ENCODE data around the gene PMPCB. TPM values are rescaled to one million over a fixed set of nuclear protein-coding genes. Genes with fewer than 3 reads are reported as not detected.
"Not testable (repeated sequence)": the region's sequence is repeated elsewhere in the genome, so short reads cannot be mapped to it uniquely, and the experiment has no call there.

The PMPCB gene, protein sequence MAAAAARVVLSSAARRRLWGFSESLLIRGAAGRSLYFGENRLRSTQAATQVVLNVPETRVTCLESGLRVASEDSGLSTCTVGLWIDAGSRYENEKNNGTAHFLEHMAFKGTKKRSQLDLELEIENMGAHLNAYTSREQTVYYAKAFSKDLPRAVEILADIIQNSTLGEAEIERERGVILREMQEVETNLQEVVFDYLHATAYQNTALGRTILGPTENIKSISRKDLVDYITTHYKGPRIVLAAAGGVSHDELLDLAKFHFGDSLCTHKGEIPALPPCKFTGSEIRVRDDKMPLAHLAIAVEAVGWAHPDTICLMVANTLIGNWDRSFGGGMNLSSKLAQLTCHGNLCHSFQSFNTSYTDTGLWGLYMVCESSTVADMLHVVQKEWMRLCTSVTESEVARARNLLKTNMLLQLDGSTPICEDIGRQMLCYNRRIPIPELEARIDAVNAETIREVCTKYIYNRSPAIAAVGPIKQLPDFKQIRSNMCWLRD
- polyA plus RNA-seq (ENCODE audit: insufficient read length): 119 TPM
- long read RNA-seq, donor 1, transcript PMPCB-201 (13 exons, 2,472 nt): major isoform, 14 of 100 reads
- long read RNA-seq, donor 1, transcript PMPCB-202 (12 exons, 1,714 nt): minor isoform, 7 of 100 reads
- long read RNA-seq, donor 1, partial matches to known transcripts: 77 of 100 reads
- long read RNA-seq, donor 1, other reads (novel, unspliced or antisense): 0 of 100 reads
- long read RNA-seq, donor 2, transcript PMPCB-201 (13 exons, 2,472 nt): major isoform, 23 of 172 reads
- long read RNA-seq, donor 2, partial matches to known transcripts: 144 of 172 reads
- long read RNA-seq, donor 2, other reads (novel, unspliced or antisense): 0 of 172 reads
- long read RNA-seq, donor 3, transcript PMPCB-201 (13 exons, 2,472 nt): major isoform, 15 of 148 reads
- long read RNA-seq, donor 3, partial matches to known transcripts: 111 of 148 reads
- long read RNA-seq, donor 3, other reads (novel, unspliced or antisense): 18 of 148 reads
- long read RNA-seq, donor 4, partial matches to known transcripts: 8 of 9 reads
- long read RNA-seq, donor 4, other reads (novel, unspliced or antisense): 0 of 9 reads
- long read RNA-seq, donor 5, transcript PMPCB-201 (13 exons, 2,472 nt): major isoform, 32 of 332 reads
- long read RNA-seq, donor 5, transcript PMPCB-202 (12 exons, 1,714 nt): minor isoform, 12 of 332 reads
- long read RNA-seq, donor 5, partial matches to known transcripts: 273 of 332 reads
- long read RNA-seq, donor 5, other reads (novel, unspliced or antisense): 13 of 332 reads
- long read RNA-seq, donor 6, transcript PMPCB-201 (13 exons, 2,472 nt): major isoform, 19 of 179 reads
- long read RNA-seq, donor 6, partial matches to known transcripts: 142 of 179 reads
- long read RNA-seq, donor 6, other reads (novel, unspliced or antisense): 13 of 179 reads
- long read RNA-seq, donor 7, transcript PMPCB-202 (12 exons, 1,714 nt): minor isoform, 13 of 259 reads
- long read RNA-seq, donor 7, transcript PMPCB-201 (13 exons, 2,472 nt): major isoform, 23 of 259 reads
- long read RNA-seq, donor 7, partial matches to known transcripts: 207 of 259 reads
- long read RNA-seq, donor 7, other reads (novel, unspliced or antisense): 12 of 259 reads
- long read RNA-seq, donor 8, transcript PMPCB-201 (13 exons, 2,472 nt): major isoform, 10 of 65 reads
- long read RNA-seq, donor 8, partial matches to known transcripts: 51 of 65 reads
- long read RNA-seq, donor 8, other reads (novel, unspliced or antisense): 0 of 65 reads

DNA sequence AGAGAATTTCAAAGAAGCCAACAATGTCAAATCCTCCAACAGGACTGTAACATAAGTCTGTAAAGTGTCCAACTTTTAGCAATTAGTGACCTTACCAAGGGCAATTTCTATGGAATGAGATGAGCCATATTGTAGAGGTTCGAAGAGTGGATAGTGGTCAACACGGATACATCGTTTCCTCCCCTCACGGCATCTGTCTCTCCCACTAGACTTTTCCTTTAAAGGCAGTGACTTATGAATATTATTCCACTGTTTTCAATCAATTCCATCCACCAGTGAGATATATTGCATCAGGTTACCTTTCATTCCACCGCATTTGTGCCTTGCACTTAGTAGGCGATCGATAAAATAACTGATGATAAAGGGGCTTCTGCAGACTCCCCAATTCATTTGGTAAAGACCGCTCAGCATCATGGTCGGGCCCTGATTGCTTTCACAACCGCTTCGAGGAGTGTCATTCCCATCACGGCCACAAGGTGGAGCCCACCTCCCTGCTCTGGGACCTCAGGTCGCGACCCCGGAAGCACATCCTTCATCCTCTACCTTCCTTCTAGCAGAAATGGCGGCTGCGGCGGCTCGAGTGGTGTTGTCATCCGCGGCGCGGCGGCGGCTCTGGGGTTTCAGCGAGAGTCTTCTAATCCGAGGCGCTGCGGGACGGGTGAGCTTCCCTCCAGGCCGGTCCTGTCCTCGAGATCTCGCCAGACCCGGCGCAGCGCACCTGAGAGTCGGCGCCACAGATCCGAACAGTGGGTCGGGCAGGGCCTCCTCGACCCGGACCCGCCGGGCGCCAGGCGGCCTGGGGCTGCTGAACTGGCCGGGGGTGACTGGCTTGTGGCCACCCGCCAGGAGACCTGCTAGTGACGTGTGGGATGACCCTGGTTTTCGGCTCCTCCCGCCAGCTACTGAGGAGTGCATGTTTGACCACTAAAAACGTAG is at the start of gene PMPCB:
Gene PMPCB (plus strand): TSS at position 535 of the 936 bp plus-strand sequence. CDS start 25 bp downstream, at position 560.
- peak; percentile 92 for DNase-seq

DNA sequence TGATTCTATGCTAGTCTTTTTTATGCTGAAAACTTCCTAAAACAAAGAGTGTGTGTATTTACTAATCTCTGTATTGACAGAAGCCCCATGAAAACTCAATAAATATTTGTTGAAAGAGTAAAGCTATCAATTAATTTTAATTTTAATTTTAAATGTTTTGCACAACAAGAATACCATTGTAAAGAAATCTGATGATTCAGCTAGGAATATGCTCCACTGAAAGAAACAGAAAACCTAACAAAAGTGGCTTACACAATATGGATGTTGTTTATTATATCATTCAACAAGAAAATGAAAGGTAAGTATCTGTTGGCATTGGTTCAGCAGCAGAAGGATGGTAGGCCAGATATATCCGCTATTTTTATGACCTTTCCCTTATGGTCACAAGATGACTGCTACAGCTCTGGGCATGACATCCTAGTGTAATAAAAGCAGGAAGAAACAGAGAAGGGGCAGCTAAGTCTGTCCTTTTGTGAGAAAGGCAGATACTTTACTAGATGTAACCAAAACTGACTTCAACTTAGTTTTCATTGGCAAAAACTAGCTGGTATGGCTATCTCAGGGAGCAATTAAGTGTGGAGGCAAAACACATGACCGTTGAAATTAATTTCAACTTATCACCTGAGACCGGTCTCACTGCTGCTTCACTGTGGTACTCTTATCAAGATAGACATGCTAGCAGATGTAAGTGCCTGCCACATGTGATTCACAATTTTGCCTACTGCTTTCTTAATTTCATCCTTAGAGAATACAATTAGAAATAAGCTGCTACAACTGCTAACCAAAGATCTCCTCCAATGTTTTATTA is 43.3 kb upstream of the PMPCB start:
- DNase-seq: not testable (repeated sequence)

DNA sequence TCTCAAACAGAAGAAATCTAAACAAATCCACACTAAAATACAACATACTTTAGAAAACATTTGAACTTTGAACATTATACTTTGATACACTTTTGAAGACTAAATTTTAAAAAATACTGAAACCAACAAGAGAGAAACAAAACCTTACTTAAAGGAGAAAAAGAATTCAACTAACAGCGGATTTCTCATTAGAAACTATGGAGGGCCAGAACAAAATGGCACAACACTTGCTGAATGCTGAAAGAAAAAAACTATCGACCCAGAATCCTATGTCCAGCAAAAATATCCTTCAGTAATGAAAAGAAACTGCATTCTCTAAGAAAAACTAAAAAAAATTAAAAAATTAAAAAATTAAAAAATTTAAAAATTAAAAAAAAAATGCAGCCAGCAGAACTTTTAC is 33.2 kb upstream of the PMPCB start:
- not testable (repeated sequence) for DNase-seq

DNA sequence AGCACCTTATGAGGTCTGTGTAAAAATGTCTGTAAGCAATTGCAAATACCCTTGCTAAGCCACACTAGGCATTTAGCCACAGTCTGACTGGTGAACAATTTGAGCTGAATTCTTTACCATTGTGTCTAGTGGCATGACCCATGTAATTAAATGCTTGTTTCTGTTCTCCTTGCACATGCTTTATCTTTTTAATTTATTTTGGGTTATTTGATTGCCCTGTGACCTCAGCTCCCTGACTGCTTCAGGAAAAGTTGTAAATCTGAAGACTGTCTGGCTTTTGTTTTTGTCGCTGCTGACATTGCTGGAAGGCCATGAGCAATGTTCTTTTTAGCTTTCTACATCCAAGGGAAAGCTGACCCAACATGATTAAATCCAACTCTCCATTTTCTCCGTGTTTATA is 31.0 kb upstream of the PMPCB start:
- DNase-seq: not testable (repeated sequence)

DNA sequence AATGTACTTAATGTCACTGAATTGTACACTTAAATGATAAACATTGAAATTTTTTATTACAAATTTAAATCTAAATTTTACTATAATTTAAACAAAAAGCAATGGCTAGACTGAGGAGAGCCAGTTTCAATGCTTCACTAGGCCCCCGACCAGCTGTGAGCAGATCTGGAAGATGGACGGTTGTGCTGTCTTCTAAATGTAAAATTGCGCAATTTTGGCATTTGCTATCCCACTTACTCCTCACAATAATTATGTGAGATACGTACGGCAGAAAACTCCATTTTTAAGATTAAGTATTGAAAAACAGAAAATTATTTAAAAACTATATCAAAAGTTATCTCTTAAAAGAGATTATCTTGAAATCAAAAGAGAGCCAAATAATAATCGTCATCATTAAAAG is 23.9 kb upstream of the PMPCB start:
- DNase-seq: not testable (repeated sequence)

DNA sequence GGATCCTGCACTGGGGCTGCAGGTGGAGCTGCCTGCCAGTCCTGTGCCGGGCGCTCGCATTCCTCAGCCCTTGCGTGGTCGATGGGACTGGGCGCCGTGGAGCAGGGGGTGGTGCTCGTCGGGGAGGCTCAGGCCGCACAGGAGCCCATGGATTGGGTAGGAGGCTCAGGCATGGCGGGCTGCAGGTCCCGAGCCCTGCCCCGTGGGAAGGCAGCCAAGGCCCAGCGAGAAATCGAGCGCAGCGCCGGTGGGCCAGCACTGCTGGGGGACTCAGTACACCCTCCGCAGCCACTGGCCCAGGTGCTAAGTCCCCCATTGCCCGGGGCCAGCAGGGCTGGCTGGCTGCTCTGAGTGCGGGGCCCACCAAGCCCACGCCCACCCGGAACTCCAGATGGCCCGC is 22.4 kb upstream of the PMPCB start:
- DNase-seq: not testable (repeated sequence)

DNA sequence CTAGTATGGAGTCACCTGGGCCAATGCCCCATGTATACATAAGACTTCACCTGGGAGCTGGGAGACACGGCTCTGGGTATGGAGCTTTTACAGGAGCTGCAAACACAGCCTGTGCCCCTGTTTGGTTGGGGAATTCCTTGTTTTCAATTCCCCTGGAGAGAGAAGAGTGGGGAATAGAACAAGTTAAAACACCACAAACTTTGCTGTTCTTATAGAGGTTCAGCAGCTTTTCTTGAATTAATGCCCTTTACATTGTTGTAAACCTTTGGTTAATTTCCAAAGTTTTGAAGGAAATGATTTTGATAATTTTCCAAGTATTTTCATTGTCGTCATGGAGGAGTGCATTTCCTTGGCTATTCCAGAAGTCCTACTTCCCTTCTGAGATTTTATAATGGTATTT is 19.0 kb upstream of the PMPCB start:
- not testable (repeated sequence) for DNase-seq

DNA sequence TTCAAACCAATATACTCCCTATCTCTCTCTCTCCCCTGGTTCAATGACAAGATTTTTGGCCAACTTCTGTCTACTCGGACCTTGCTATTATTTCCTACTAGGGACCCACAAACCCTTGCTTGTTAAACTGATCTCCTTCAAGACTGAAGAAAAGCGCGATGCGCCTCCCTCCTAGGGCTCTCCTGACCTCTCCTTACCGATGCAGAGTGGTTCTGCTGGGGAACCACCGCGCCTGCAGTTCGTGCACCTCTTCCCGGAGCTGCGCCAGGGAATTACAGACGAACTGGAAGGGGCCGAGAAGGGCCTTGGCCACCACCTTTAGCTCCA is 17.6 kb upstream of the PMPCB start:
- DNase-seq: peak; percentile 15

DNA sequence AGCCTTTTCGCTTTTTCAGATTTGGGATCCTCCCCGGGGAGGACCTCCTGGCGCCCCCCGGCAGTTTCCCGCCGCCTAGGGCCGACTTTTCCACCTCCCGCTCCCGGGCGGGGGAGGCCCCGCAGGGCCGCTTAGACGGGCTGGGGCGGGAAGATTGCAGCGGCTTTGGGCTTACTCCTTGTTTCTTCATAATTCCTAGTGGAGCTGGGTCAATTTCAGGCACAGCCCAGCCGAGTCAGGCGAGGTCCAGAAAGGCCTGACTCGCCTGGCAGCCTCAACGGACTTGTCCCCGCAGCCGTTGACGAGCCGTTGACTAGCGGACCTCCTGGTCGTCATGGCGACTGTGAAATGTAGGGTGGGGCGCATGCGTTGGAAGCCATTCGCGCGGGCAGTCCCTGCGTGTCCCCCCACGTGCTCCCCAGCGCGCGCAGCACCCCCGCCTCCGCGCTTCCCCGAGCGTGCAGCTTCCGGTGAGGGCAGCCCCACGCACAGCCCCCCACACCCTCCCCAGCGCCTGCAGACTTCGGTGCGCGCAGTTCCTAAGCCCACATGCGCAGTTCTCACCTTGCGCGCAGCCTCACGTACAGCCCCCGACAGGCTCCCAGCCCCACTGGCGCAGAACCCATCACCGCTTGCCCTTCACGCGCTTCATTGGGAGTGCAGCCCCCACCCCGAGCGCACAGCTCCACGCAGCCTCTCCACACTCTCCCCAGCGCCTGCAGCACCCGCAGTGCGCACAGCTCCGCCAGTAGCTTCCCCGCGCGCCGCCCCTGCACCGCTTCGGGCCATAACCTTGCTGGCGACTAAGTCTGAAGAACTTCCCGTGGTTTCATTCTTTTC is 17.1 kb upstream of the PMPCB start:
- DNase-seq: peak; percentile 57

DNA sequence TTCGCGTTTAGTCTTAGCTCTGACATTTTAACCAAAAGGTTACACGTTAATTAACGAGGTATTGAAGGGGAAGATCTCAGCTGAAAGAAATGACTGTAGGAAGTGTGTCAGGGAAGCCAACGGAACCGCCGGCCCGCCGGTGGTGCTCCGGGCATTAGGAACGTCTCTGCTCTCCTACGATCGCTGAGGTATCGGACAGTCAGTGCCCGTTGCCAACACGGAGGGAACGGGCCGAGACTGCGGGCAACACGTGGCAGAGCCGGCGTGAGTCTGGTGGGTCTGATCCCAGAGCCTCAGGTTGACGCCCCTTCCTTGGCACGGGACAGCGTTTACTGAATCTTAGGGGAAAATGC is 16.5 kb upstream of the PMPCB start:
- DNase-seq: not testable (repeated sequence)

DNA sequence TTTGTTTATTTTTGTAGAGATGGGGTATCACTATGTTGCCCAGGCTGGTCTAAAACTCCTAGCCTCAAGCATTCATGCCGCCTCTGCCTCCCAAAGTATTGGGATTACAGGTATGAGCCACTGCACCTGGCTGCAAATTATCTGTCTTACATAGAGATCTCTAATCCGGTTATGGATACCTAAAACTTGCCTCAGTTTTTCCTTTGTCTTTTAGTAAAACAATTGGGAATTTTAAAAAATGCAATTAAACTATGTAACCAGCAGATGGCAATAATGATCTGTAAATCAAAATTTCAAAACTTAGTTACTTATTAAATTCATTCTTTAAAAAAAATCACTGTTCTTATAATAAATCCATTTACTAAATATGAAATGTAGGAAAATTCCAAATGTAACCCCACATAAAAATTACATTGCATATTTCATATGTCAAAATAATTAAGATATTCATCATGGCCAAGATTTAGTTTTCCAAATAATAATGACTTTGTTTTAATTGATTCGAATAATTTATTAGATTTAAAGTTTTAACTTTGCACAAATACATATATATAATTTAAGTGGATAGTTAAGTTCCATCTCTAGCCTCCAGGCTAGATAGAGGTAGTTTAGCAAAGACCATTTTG is 14.3 kb upstream of the PMPCB start:
- DNase-seq: not testable (repeated sequence)

DNA sequence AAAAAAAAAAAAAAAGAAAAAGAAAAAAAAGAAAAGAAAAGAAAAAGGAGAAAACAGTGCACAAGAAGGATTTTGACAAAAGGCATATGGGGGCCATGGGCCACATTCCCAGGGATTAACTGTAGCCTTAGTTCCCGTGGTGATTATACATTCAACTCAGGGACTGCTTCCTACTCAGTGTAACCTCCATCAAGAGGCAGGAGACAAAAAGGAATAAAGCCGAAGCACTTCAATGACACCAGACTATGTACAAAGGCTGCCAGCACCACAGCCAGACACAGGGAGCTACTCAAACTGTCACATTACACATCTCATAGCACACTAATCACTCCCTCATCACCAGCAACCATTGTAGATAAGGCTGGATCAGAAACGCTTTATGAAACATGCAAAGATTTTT is 5.1 kb upstream of the PMPCB start:
- DNase-seq: no peak

DNA sequence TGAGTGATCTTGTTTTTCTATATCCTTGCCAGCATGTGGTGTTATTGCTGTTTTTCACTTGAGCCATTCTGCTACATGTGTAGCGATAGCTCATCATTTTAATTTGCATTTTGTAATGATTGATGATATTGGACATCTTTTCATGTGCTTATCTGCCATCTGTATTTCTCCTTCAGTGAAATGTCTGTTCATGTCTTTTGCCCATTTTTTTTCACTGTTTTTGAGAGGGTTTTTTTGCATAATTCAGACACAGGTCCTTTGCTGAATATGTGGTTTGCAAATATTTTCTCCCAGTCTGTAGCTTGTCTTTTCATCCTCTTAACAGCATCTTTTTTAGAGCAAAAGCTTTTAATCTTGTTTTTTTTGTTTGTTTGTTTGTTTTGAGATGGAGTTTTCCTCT is 3.7 kb upstream of the PMPCB start:
- DNase-seq: no peak

DNA sequence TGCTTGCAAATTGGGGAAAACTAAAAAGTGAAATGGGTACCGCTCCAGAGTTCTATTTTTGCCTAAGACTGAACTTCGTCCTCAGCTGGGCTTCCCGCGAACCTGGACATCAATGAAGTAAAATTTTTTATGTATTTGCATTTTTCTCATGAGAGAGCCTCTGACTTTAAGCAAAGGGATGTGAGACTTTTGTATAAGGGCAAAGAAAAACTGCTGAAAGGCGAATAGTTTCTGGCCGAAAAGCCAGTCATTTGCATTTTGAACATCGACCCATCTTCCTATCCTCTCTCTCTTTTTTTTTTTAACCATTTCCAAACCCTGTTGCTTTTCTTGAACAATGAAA is 573 bp downstream of the PMPCB start:
- DNase-seq: peak; percentile 1

DNA sequence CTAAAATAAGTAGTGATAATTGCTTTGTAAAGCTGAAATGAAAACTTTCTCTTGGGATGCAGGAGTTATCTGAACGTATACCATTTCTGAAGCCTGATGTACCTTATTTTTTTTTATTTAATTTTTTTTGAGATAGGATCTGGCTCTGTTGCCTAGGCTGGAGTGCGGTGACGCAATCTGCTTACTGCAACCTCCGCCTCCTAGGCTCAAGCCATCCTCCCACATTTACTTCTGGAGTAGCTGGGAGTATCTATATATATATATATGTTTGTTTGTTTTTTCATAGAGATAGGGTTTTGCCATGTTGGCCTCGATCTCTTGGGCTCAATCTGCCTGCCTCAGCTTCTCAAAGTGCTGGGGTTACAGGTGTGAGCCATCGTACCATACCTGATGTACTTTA is 2.4 kb downstream of the PMPCB start:
- no peak for DNase-seq

DNA sequence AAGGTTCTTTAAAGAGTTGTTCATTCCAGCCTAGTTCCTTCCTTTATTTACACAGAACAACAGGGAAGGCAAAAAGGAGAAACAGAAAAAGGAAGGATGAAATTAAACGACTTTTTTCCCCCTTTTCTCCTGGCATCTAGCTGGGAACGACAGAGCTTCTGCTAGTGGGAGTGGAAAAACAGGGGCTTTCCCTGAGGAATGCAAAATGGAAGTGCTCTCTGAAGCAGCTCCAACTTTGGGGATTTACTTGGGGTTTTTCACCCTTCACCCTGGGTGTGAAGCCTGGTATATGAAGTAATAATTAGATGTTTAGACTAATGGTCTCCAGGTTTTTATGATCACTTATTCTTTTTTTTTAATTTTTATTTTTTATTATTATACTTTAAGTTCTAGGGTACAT is 4.2 kb downstream of the PMPCB start:
- no peak for DNase-seq

DNA sequence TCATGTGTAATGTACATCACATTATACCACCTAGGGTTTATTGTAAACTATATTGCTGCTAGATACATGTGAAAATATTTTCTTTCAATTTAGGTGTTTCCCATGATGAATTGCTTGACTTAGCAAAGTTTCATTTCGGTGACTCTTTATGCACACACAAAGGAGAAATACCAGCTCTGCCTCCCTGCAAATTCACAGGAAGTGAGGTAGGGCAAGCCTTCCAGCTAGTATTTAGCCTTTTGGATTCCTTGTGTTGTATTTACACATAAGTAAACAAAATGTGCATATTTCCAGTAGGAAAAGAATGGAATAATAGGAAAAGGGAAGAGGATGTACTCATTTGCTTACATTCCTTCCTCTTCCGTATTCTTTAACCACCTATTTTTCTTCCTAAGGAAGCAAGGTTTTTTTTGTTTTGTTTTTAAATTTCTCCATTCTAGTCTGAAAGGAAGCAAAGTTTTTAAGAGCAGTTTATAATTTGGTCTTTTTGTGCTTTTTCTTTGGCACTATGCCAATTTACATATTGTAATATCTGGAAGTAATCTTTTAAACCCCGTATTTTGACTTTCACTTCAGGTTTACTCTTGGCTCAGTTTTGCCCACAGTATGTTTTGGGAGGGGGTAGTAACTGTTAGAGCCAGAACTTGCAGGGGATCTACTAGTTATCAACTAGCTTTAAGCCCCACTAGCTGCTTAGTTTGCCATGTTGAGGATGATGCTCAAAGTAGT is 10.4 kb downstream of the PMPCB start:
- no peak for DNase-seq
